Neural crest cell (in vitro differentiated cells): Measurements from ENCODE around the gene DIP2A. TPM values are rescaled to one million over a fixed set of nuclear protein-coding genes. Genes with fewer than 3 reads are reported as not detected.

Experiments
- DNase-seq: peaks from one replicate; pipeline ENCODE4 v3.0.0; 2021; ENCODE audit warnings: low read depth, mixed read lengths, low spot score
- H3K27ac Mint-ChIP-seq: one replicate; pipeline ENCODE4 v1.8.0; 2021; ENCODE audit warnings: mild to moderate bottlenecking, mixed read lengths; ENCODE audit not compliant: unreplicated experiment
- H3K27me3 Mint-ChIP-seq: 2 replicates; pipeline ENCODE4 v1.8.0; 2021; ENCODE audit warnings: low read depth, mild to moderate bottlenecking, mixed read lengths
- H3K36me3 Mint-ChIP-seq: 2 replicates; pipeline ENCODE4 v1.8.0; 2021; ENCODE audit warnings: low read depth, mild to moderate bottlenecking, mixed read lengths
- H3K4me1 Mint-ChIP-seq: 2 replicates; pipeline ENCODE4 v1.8.0; 2021; ENCODE audit warnings: mixed read lengths
- H3K4me3 Mint-ChIP-seq: one replicate; pipeline ENCODE4 v1.8.0; 2021; ENCODE audit warnings: mild to moderate bottlenecking, mixed read lengths
- H3K9me3 Mint-ChIP-seq: 2 replicates; pipeline ENCODE4 v1.8.0; 2021; ENCODE audit warnings: mixed read lengths
- CTCF ChIP-seq: fragments of 200-600 bp; sonication (generic); conservative IDR thresholded peaks from 2 replicates; pipeline ENCODE4 v1.5.0; 2021; ENCODE audit warnings: antibody characterized with exemption, mild to moderate bottlenecking
- total RNA-seq: library from RNA; stranded (reverse); gene quantifications from 2 replicates; pipeline ENCODE4 v1.2.1, GENCODE V29; 2021

The DIP2A gene
- total RNA-seq, 1 donor from 2014 or later, result 57.8 TPM

DNA sequence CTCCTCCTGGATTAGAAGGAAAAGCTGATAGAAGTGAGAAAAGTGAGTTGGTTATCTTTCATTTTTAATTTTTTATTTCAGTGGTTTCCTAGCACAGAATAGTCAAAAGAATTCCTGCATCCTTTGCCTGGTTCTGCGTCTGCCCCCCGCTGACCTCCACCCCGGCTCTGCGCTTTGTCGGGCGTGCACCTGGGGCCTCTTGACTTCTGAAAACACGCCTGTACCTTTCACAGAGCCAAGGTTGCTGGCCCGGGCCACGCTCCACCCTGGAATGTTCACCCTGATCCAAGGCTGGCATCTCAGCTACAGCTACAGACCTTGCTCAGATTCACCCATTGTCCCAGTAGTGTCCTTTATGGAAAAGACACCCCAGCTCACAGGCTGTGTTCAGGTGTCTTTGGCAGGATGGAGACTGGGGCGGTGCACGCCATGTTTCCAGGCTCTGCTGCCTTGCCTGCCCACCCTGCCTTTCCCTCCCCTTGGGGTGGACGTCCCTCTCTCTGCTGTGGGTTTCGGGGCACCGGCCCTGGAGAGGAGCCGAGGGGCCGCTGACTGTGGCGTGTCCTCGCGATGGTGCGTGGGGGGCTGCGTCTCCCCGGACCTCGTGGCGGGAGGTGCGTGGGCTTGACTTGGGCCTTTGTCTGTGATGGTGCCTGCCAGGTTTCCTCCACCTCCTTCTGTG, 40.3 kb upstream of the DIP2A start:
- no peak for DNase-seq
- H3K4me1 Mint-ChIP-seq, result no peaks in the 10 kb centered on the region
- H3K9me3 Mint-ChIP-seq, result no peaks in the 10 kb centered on the region
- TF ChIP-seq CTCF, result no peak
- no peak overlapping the region for H3K27ac Mint-ChIP-seq
- no peaks in the 10 kb centered on the region for H3K27me3 Mint-ChIP-seq
- peaks cover 8% of the 10 kb centered on the region for H3K36me3 Mint-ChIP-seq
- H3K4me3 Mint-ChIP-seq, result no peak overlapping the region

GRCh38 chr21:46420241-46421190, 38.2 kb upstream of the DIP2A start:
- TF ChIP-seq CTCF, result no peak

DNA sequence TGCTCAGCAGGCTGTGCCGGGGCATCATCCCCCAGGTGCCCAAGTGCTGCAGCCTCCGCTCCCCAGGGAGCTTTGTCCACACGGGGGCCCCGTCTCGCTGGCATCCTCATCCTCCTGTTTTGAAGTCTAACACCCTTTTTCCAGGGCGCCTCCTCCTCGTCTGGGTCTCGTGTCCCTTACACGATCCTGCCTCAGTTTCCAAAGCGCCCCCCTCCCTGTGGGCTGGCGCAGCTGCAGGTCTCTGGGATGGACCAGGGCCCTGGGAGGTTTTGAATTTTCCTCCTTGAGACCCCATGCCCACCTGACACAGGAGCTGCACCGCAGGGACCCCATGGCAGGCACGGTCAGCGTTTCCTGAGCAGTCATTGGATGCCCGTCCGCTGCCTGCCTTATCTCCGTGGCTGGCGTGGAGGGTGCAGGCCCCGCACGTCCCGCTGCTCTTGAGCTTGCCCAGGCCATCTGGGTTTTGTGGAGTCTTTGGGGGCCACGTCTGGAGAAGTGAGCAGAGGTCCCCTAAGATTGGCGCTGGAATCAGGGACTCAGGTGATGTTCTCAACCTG, 37.4 kb upstream of the DIP2A start:
- peaks cover 7% of the 10 kb centered on the region for H3K36me3 Mint-ChIP-seq
- TF ChIP-seq CTCF, result no peak
- DNase-seq, result no peak
- no peaks in the 10 kb centered on the region for H3K27me3 Mint-ChIP-seq
- no peaks in the 10 kb centered on the region for H3K9me3 Mint-ChIP-seq
- peaks cover 8% of the 10 kb centered on the region for H3K4me1 Mint-ChIP-seq
- H3K4me3 Mint-ChIP-seq, result no peak overlapping the region
- peak overlapping the region; percentile 43 for H3K27ac Mint-ChIP-seq

More at GRCh38 chr21:46420241-46421190, 38.2 kb upstream of the DIP2A start:
- Mint-ChIP-seq H3K27me3 (no peaks in the 10 kb centered on the region), H3K36me3 (peaks cover 7% of the 10 kb centered on the region), H3K4me3 (no peak overlapping the region), H3K4me1 (peaks cover 8% of the 10 kb centered on the region), H3K27ac (peak overlapping the region; percentile 27), H3K9me3 (no peaks in the 10 kb centered on the region)
- DNase-seq, result no peak

GRCh38 chr21:46421756-46422555, 36.7 kb upstream of the DIP2A start:
- TF ChIP-seq CTCF, result no peak
- no peaks in the 10 kb centered on the region for H3K27me3 Mint-ChIP-seq

More at GRCh38 chr21:46421756-46422555, 36.7 kb upstream of the DIP2A start:
- H3K27ac Mint-ChIP-seq, result peak overlapping the region; percentile 57
- no peak overlapping the region for H3K4me3 Mint-ChIP-seq
- H3K36me3 Mint-ChIP-seq, result peaks cover 7% of the 10 kb centered on the region
- no peak for DNase-seq
- peaks cover 8% of the 10 kb centered on the region for H3K4me1 Mint-ChIP-seq
- H3K9me3 Mint-ChIP-seq, result no peaks in the 10 kb centered on the region
